ENCODE measurements around the gene DLX3. TPM values are rescaled to one million over a fixed set of nuclear protein-coding genes. Genes with fewer than 3 reads are reported as not detected.
"Not testable (repeated sequence)": the region's sequence is repeated elsewhere in the genome, so short reads cannot be mapped to it uniquely, and the experiment has no call there.

DLX3 gene
- not detected in 2 replicates for total RNA-seq (2014; rRNA removed; shearing (Covaris generic))

GRCh38 chr17:49995055-49995738 is at the start of gene DLX3:
DLX3 (minus strand) TSS chr17:49995224; CDS start chr17:49994998, 226 bp downstream.
- Histone ChIP-seq H3K9me3 (replicated peaks) (no peaks in the 10 kb centered on the region), H3K27me3 (peaks cover 18% of the 10 kb centered on the region; the same call in 1 of the 2 replicates), H3K36me3 (no peaks in the 10 kb centered on the region), H3K4me1 (peaks cover 2% of the 10 kb centered on the region; the same call in 1 of the 2 replicates), H3K27ac (no peak within 1 kb of the TSS), H3K4me3 (no peak within 1 kb of the TSS)
- peak; percentile 52 to 60 for DNase-seq

GRCh38 chr17:50044483-50044882 is 49.5 kb upstream of the DLX3 start:
- Histone ChIP-seq H3K27me3 (no peaks in the 10 kb centered on the region), H3K4me3 (no peak overlapping the region), H3K4me1 (no peaks in the 10 kb centered on the region), H3K9me3 (replicated peaks) (no peaks in the 10 kb centered on the region), H3K36me3 (no peaks in the 10 kb centered on the region), H3K27ac (no peak overlapping the region)
- no peak for DNase-seq

- Histone ChIP-seq H3K27me3 (no peaks in the 10 kb centered on the region), H3K27ac (no peak overlapping the region), H3K4me1 (no peaks in the 10 kb centered on the region), H3K4me3 (no peak overlapping the region), H3K36me3 (no peaks in the 10 kb centered on the region), H3K9me3 (replicated peaks) (no peaks in the 10 kb centered on the region)
- DNase-seq: no peak
These were observed 48.5 kb upstream of the DLX3 start for GRCh38 chr17:50043290-50044148.

- H3K9me3 ChIP-seq (replicated peaks): no peaks in the 10 kb centered on the region
- H3K36me3 ChIP-seq: no peaks in the 10 kb centered on the region
- no peaks in the 10 kb centered on the region for H3K4me1 ChIP-seq
- no peaks in the 10 kb centered on the region for H3K27me3 ChIP-seq
- H3K4me3 ChIP-seq: no peak overlapping the region
- no peak for DNase-seq
- no peak overlapping the region for H3K27ac ChIP-seq
These were observed 47.2 kb upstream of the DLX3 start for GRCh38 chr17:50042211-50042610.

GRCh38 chr17:50040496-50040895 is 45.5 kb upstream of the DLX3 start:
- H3K36me3 ChIP-seq, DNase-seq: not testable (repeated sequence)

GRCh38 chr17:50039058-50039457 is 44.0 kb upstream of the DLX3 start:
- no peak for DNase-seq

More at GRCh38 chr17:50040496-50040895, 45.5 kb upstream of the DLX3 start:
- H3K27ac ChIP-seq; H3K9me3 ChIP-seq (replicated peaks); H3K4me1 ChIP-seq; H3K4me3 ChIP-seq; H3K27me3 ChIP-seq: not testable (repeated sequence)

GRCh38 chr17:50037321-50038107 is 42.5 kb upstream of the DLX3 start:
- H3K27me3 ChIP-seq: no peaks in the 10 kb centered on the region
- H3K36me3 ChIP-seq: no peaks in the 10 kb centered on the region
- no peaks in the 10 kb centered on the region for H3K4me1 ChIP-seq
- no peak overlapping the region for H3K27ac ChIP-seq
- H3K9me3 ChIP-seq (replicated peaks): no peaks in the 10 kb centered on the region
- no peak for DNase-seq
- H3K4me3 ChIP-seq: no peak overlapping the region

More at GRCh38 chr17:50039058-50039457, 44.0 kb upstream of the DLX3 start:
- Histone ChIP-seq H3K4me1 (no peaks in the 10 kb centered on the region), H3K27ac (no peak overlapping the region), H3K36me3 (no peaks in the 10 kb centered on the region), H3K27me3 (no peaks in the 10 kb centered on the region), H3K9me3 (replicated peaks) (no peaks in the 10 kb centered on the region), H3K4me3 (no peak overlapping the region)

GRCh38 chr17:50036455-50037261 is 41.6 kb upstream of the DLX3 start:
- no peak for DNase-seq
- H3K4me3 ChIP-seq: no peak overlapping the region
- no peaks in the 10 kb centered on the region for H3K27me3 ChIP-seq
- H3K9me3 ChIP-seq (replicated peaks): no peaks in the 10 kb centered on the region
- no peaks in the 10 kb centered on the region for H3K4me1 ChIP-seq
- no peaks in the 10 kb centered on the region for H3K36me3 ChIP-seq
- H3K27ac ChIP-seq: no peak overlapping the region

GRCh38 chr17:50035945-50036344 is 40.9 kb upstream of the DLX3 start:
- H3K27ac ChIP-seq: no peak overlapping the region
- no peaks in the 10 kb centered on the region for H3K36me3 ChIP-seq
- no peaks in the 10 kb centered on the region for H3K4me1 ChIP-seq
- H3K9me3 ChIP-seq (replicated peaks): no peaks in the 10 kb centered on the region
- no peaks in the 10 kb centered on the region for H3K27me3 ChIP-seq
- H3K4me3 ChIP-seq: no peak overlapping the region
- DNase-seq: no peak

GRCh38 chr17:50035421-50035879 is 40.4 kb upstream of the DLX3 start:
- no peaks in the 10 kb centered on the region for H3K9me3 ChIP-seq (replicated peaks)
- H3K36me3 ChIP-seq: no peaks in the 10 kb centered on the region
- H3K27ac ChIP-seq: no peak overlapping the region
- DNase-seq: no peak
- no peaks in the 10 kb centered on the region for H3K27me3 ChIP-seq
- H3K4me1 ChIP-seq: no peaks in the 10 kb centered on the region
- H3K4me3 ChIP-seq: no peak overlapping the region

GRCh38 chr17:50034498-50035364 is 39.7 kb upstream of the DLX3 start:
- no peaks in the 10 kb centered on the region for H3K9me3 ChIP-seq (replicated peaks)
- no peak overlapping the region for H3K27ac ChIP-seq
- H3K4me1 ChIP-seq: no peaks in the 10 kb centered on the region
- H3K27me3 ChIP-seq: no peaks in the 10 kb centered on the region
- DNase-seq: no peak
- H3K36me3 ChIP-seq: no peaks in the 10 kb centered on the region
- H3K4me3 ChIP-seq: no peak overlapping the region

- no peaks in the 10 kb centered on the region for H3K27me3 ChIP-seq
- H3K9me3 ChIP-seq (replicated peaks): no peaks in the 10 kb centered on the region
- no peak overlapping the region for H3K27ac ChIP-seq
- peaks cover 6% of the 10 kb centered on the region for H3K4me1 ChIP-seq
- DNase-seq: no peak
- no peak overlapping the region for H3K4me3 ChIP-seq
- no peaks in the 10 kb centered on the region for H3K36me3 ChIP-seq
These were observed 38.3 kb upstream of the DLX3 start for GRCh38 chr17:50033316-50033715.

GRCh38 chr17:50029185-50029584 is 34.2 kb upstream of the DLX3 start:
- Histone ChIP-seq H3K36me3 (no peaks in the 10 kb centered on the region), H3K27ac (no peak overlapping the region), H3K27me3 (no peaks in the 10 kb centered on the region), H3K9me3 (replicated peaks) (no peaks in the 10 kb centered on the region), H3K4me3 (no peak overlapping the region), H3K4me1 (peaks cover 18% of the 10 kb centered on the region)
- no peak for DNase-seq
